ENCODE measurements around the gene KLHL21. TPM values are rescaled to one million over a fixed set of nuclear protein-coding genes. Genes with fewer than 3 reads are reported as not detected.
A peak's percentile ranks its signal among the peaks of the same experiment; 100 is the strongest.

KLHL21 gene
- total and polyA plus RNA-seq, 4 experiments from 2014 or later, result 18.3 to 85.2 (median 56.6) TPM

DNA sequence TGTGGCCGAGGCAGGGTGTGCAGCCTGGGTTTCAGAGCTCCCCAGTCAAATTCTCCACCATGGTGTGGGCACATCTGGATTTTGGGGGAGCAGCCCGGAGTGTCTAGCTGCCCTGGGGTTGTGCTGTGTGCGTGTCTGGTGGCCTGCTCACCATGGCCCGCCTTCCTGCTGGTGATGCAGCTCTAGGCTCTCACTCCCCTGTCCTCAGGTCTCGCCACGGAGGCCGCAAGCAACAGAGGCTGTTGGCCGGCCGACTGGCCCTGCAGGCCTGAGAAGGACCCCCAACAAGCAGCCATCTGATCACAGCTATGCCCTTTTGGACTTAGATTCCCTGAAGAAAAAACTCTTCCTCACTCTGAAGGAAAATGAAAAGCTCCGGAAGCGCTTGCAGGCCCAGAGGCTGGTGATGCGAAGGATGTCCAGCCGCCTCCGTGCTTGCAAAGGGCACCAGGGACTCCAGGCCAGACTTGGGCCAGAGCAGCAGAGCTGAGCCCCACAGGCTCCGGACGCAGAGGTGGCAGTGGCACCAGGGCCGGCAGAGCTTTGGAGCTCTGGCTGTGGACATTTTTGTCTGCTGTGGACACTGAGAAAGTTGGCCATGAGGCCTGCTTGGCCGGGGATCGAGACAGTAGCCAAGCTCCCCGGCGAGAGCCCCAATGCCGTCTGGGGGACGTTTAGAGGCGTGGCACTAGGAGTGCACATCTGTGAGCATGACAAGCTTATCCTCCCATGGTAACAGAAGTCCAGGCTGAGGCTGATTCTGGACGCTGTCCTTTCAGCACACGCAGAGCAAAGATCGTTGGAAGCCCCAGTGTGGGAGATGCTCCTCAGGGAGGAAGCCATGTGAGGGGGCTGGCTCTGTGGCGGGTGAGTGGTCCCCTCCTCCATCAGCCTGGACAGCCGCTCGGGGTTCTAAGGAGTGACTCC is 30.2 kb upstream of the KLHL21 start:
- no peak overlapping the region for H3K4me3 Mint-ChIP-seq
- Histone ChIP-seq H3K4me3 (ENCODE audit: low read length in 2 of 2) (no peak overlapping the region), H3K27ac (ENCODE audit: low read depth, low read length) (no peak overlapping the region), H3K9me3 (ENCODE audit: control insufficient read depth in 1 of 2, low read length in 2 of 2) (no peaks in the 10 kb centered on the region), H3K27me3 (ENCODE audit: insufficient read depth, low read length) (no peaks in the 10 kb centered on the region), H3K4me1 (ENCODE audit: insufficient read depth, low read length) (peaks cover 3% of the 10 kb centered on the region), H3K36me3 (ENCODE audit: insufficient read depth, low read length) (peaks cover 50% of the 10 kb centered on the region)
- ChIA-PET CTCF (ENCODE audit: partially characterized antibody) (interaction anchor here (0.7 to 1.5 kb wide), 3 partner anchors 14 to 238 kb away, joined by 3 to 7 read pairs (median 3); no protein-coding TSS in a partner anchor), POLR2A (ENCODE audit: partially characterized antibody) (interaction anchor here (0.8 to 1.2 kb wide), 2 partner anchors 29 to 53 kb away, joined by 3 to 8 read pairs; partner anchors contain the start of gene ZBTB48)
- peaks cover 2 to 7% (median 4%) of the 10 kb centered on the region in 4 donors for H3K4me1 Mint-ChIP-seq
- intact Hi-C loops (cut with micrococcal nuclease), result no loop called here
- no peaks in the 10 kb centered on the region for H3K9me3 Mint-ChIP-seq
- peaks cover 13 to 48% of the 10 kb centered on the region in 2 donors for H3K36me3 Mint-ChIP-seq
- no peak for DNase-seq
- peak overlapping the region in 1 of 7 donors; percentile 48 for H3K27ac Mint-ChIP-seq
- H3K27me3 Mint-ChIP-seq, result no peaks in the 10 kb centered on the region

DNA sequence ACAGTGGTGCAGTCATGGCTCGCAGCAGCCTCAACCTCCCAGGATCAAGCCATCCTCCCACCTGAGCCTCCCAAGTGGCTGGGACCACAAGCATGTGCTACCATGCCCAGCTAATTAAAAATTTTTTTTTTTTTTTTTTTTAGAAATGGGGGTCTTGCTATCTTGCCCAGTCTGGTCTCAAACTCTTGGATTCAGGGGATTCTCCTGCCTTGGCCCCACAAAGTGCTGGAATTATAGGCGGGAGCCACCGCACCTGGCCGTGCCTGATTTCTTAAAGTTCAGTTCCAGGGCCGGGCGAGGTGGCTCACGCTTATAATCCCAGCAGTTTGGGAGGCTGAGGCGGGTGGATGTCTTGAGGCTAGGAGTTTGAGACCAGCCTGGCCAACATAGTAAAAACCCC is 28.4 kb upstream of the KLHL21 start:
- peaks cover 10 to 22% (median 20%) of the 10 kb centered on the region in 4 donors for H3K4me1 Mint-ChIP-seq
- ChIA-PET CTCF (ENCODE audit: partially characterized antibody) (interaction anchor here (2.2 kb wide), 1 partner anchor 15 kb away, joined by 10 read pairs; no protein-coding TSS in a partner anchor), POLR2A (ENCODE audit: partially characterized antibody) (interaction anchor here (0.7 kb wide), 1 partner anchor 45 kb away, joined by 4 read pairs; no protein-coding TSS in a partner anchor)
- H3K9me3 Mint-ChIP-seq, result no peaks in the 10 kb centered on the region
- no peak for DNase-seq
- Histone ChIP-seq H3K36me3 (ENCODE audit: insufficient read depth, low read length) (peaks cover 39% of the 10 kb centered on the region), H3K27me3 (ENCODE audit: insufficient read depth, low read length) (no peaks in the 10 kb centered on the region), H3K9me3 (ENCODE audit: control insufficient read depth in 1 of 2, low read length in 2 of 2) (no peaks in the 10 kb centered on the region), H3K27ac (ENCODE audit: low read depth, low read length) (no peak overlapping the region), H3K4me1 (ENCODE audit: insufficient read depth, low read length) (peaks cover 18% of the 10 kb centered on the region), H3K4me3 (ENCODE audit: low read length in 2 of 2) (no peak overlapping the region)
- H3K4me3 Mint-ChIP-seq, result no peak overlapping the region
- peaks cover 18 to 46% of the 10 kb centered on the region in 2 donors for H3K36me3 Mint-ChIP-seq
- intact Hi-C loops (cut with micrococcal nuclease), result no loop called here
- no peak overlapping the region for H3K27ac Mint-ChIP-seq
- H3K27me3 Mint-ChIP-seq, result no peaks in the 10 kb centered on the region

DNA sequence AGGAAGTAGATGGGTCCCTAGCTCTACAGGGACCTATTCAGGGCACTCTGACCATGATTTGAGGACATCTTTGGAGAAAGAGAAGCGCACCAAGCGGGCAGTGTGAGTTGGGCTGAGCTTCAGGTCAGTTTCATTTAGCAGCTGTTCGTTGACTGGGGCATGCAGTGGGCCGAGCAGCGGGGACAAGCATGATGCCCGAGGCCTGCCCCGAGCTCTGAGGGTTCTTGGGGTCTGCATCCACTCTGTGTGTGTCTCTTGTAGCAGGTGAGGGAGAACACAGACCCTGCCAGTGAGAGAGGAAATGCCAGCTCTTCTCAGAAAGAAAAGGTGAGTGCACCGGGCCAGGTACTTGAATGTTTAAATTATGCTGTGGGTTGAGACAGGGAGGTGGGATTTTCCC is 27.4 kb upstream of the KLHL21 start:
- Mint-ChIP-seq H3K36me3 (peaks cover 18 to 45% of the 10 kb centered on the region in 2 donors), H3K9me3 (no peaks in the 10 kb centered on the region), H3K4me1 (peaks cover 11 to 27% (median 24%) of the 10 kb centered on the region in 4 donors), H3K27me3 (no peaks in the 10 kb centered on the region), H3K4me3 (peak overlapping the region in 1 of 8 donors; percentile 17), H3K27ac (peak overlapping the region in 6 of 7 donors; percentile 12 to 76 (median 55))
- DNase-seq, result no peak
- Histone ChIP-seq H3K27me3 (ENCODE audit: insufficient read depth, low read length) (no peaks in the 10 kb centered on the region), H3K4me3 (ENCODE audit: low read length in 2 of 2) (no peak overlapping the region), H3K9me3 (ENCODE audit: control insufficient read depth in 1 of 2, low read length in 2 of 2) (no peaks in the 10 kb centered on the region), H3K4me1 (ENCODE audit: insufficient read depth, low read length) (peaks cover 23% of the 10 kb centered on the region), H3K27ac (ENCODE audit: low read depth, low read length) (no peak overlapping the region), H3K36me3 (ENCODE audit: insufficient read depth, low read length) (peaks cover 37% of the 10 kb centered on the region)
- POLR2A ChIA-PET (ENCODE audit: partially characterized antibody), result interaction anchor here (1.1 to 10.0 kb wide), 2 partner anchors 14 to 28 kb away, joined by 3 to 117 read pairs; partner anchors contain the start of gene KLHL21
- intact Hi-C loops (cut with micrococcal nuclease), result no loop called here
- CTCF ChIA-PET (ENCODE audit: partially characterized antibody), result interaction anchor here (2.2 kb wide), 1 partner anchor 17 kb away, joined by 10 read pairs; no protein-coding TSS in a partner anchor

DNA sequence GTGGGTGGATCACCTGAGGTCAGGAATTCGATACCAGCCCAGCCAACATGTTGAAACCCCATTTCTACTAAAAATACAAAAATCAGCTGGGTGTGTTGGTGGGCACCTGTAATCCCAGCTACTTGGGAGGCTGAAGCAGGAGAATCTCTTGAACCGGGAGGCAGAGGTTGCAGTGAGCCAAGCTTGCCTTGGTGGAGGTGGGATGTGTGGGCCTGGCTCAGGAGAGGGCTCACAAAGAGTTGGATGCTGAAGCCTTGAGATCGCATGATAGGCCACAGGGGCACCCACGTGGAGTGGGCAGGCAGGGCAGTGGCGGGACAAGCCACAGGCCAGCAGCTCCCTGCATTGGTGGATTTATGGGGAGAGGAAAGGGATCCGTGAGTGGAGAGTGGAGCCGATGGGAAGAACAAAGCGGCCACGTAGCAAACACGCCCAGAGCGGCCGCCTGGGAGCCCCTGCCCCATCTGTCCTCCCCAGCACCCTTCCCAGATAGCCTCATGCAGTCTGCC is 26.4 kb upstream of the KLHL21 start:
- H3K36me3 ChIP-seq (ENCODE audit: insufficient read depth, low read length), result peaks cover 36% of the 10 kb centered on the region
- Mint-ChIP-seq H3K9me3 (no peaks in the 10 kb centered on the region), H3K36me3 (peaks cover 18 to 38% of the 10 kb centered on the region in 2 donors), H3K27me3 (no peaks in the 10 kb centered on the region), H3K4me3 (no peak overlapping the region), H3K4me1 (peaks cover 14 to 32% (median 28%) of the 10 kb centered on the region in 4 donors), H3K27ac (no peak overlapping the region)
- ChIA-PET POLR2A (ENCODE audit: partially characterized antibody) (interaction anchor here (1.1 to 10.0 kb wide), 3 partner anchors 13 to 27 kb away, joined by 3 to 117 read pairs (median 4); partner anchors contain the start of genes KLHL21 and PHF13), CTCF (ENCODE audit: partially characterized antibody) (interaction anchor here (2.2 kb wide), 1 partner anchor 18 kb away, joined by 10 read pairs; no protein-coding TSS in a partner anchor)
- no peak for DNase-seq
- no peak overlapping the region for H3K27ac ChIP-seq (ENCODE audit: low read depth, low read length)
- H3K4me1 ChIP-seq (ENCODE audit: insufficient read depth, low read length), result peaks cover 23% of the 10 kb centered on the region
- no peak overlapping the region for H3K4me3 ChIP-seq (ENCODE audit: low read length in 2 of 2)
- no peaks in the 10 kb centered on the region for H3K27me3 ChIP-seq (ENCODE audit: insufficient read depth, low read length)
- no peaks in the 10 kb centered on the region for H3K9me3 ChIP-seq (ENCODE audit: control insufficient read depth in 1 of 2, low read length in 2 of 2)
- intact Hi-C loops (cut with micrococcal nuclease), result no loop called here

DNA sequence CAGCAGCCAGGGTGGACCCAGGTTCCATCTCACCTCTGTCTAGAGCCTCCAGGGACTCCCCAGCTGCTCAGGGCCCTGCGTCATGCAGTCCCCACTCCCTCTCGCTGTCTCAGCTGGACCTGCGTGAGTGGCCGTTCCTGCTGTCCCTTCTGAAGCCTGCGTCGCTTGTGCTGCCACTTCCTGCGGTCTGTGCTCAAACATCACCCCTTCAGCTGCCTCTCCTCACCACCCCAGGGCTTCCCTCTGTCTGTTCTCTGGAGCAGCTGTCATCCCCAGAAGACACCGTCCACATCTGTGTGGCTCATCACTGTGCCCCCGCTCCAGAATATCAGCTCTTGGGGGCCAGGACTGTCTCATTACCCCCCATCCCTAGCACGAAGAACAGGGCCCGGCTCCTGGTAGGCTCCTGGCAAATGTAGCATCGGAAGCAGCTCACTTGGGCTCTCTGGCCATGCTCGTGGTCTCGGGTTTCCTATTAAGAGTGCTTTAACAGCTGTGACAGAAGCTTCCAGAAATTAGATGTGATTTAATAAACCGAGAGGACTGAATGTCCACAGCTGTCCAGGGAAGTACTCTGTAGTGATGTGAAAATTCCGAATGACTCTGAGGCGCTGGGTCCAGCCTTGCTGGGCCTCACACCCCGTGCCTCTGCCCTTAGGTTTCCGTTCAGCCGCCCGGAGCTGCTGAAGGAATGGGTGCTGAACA is 25.3 kb upstream of the KLHL21 start:
- no peak for DNase-seq
- no peak overlapping the region for H3K27ac ChIP-seq (ENCODE audit: low read depth, low read length)
- ChIA-PET CTCF (ENCODE audit: partially characterized antibody) (no interaction called here), POLR2A (ENCODE audit: partially characterized antibody) (interaction anchor here (1.2 to 10.0 kb wide), 2 partner anchors 14 to 26 kb away, joined by 4 to 117 read pairs; partner anchors contain the start of genes KLHL21 and PHF13)
- H3K27me3 ChIP-seq (ENCODE audit: insufficient read depth, low read length), result no peaks in the 10 kb centered on the region
- H3K9me3 Mint-ChIP-seq, result no peaks in the 10 kb centered on the region
- H3K4me3 Mint-ChIP-seq, result peak overlapping the region; percentile 32 to 95 (median 42)
- peaks cover 23% of the 10 kb centered on the region for H3K4me1 ChIP-seq (ENCODE audit: insufficient read depth, low read length)
- H3K4me3 ChIP-seq (ENCODE audit: low read length in 2 of 2), result no peak overlapping the region
- H3K9me3 ChIP-seq (ENCODE audit: control insufficient read depth in 1 of 2, low read length in 2 of 2), result no peaks in the 10 kb centered on the region
- no peaks in the 10 kb centered on the region for H3K27me3 Mint-ChIP-seq
- H3K36me3 ChIP-seq (ENCODE audit: insufficient read depth, low read length), result peaks cover 28% of the 10 kb centered on the region
- peak overlapping the region in 4 of 7 donors; percentile 29 to 88 (median 64) for H3K27ac Mint-ChIP-seq
- intact Hi-C loops (cut with micrococcal nuclease), result no loop called here
- peaks cover 10 to 34% of the 10 kb centered on the region in 2 donors for H3K36me3 Mint-ChIP-seq
- H3K4me1 Mint-ChIP-seq, result peaks cover 15 to 35% (median 28%) of the 10 kb centered on the region in 4 donors

DNA sequence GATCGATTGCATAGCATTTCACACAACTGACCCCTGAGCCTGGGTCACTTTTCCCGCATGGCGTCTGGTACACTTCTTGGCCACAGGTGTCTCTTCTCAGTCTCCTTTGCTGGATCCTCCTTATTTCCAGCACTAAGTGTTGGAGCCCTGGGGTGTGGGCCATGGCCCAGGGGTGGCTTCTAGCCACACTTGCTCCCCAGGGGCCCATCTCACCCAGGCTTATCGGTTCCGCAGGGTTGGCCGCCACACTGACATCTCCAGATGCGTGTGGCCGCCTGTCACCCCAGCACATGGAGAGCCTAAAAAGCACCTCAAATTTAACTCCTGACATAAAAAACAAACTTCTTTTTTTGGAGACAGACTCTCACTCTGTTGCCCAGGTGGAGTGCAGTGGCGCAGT is 24.4 kb upstream of the KLHL21 start:
- no peaks in the 10 kb centered on the region for H3K9me3 Mint-ChIP-seq
- peak overlapping the region; percentile 20 to 95 (median 91) for H3K4me3 Mint-ChIP-seq
- CTCF ChIA-PET (ENCODE audit: partially characterized antibody), result interaction anchor here (1.0 to 1.5 kb wide), 3 partner anchors 20 to 188 kb away, joined by 4 read pairs; no protein-coding TSS in a partner anchor
- POLR2A ChIA-PET (ENCODE audit: partially characterized antibody), result interaction anchor here (10.0 kb wide), 1 partner anchor 25 kb away, joined by 117 read pairs; the partner anchor contains the start of gene KLHL21
- H3K4me1 ChIP-seq (ENCODE audit: insufficient read depth, low read length), result peaks cover 23% of the 10 kb centered on the region
- H3K4me1 Mint-ChIP-seq, result peaks cover 15 to 35% (median 28%) of the 10 kb centered on the region in 4 donors
- H3K27me3 Mint-ChIP-seq, result no peaks in the 10 kb centered on the region
- H3K9me3 ChIP-seq (ENCODE audit: control insufficient read depth in 1 of 2, low read length in 2 of 2), result no peaks in the 10 kb centered on the region
- H3K4me3 ChIP-seq (ENCODE audit: low read length in 2 of 2), result no peak overlapping the region
- no peaks in the 10 kb centered on the region for H3K27me3 ChIP-seq (ENCODE audit: insufficient read depth, low read length)
- peak overlapping the region in 3 of 7 donors; percentile 52 to 79 (median 75) for H3K27ac Mint-ChIP-seq
- no peak for DNase-seq
- H3K36me3 ChIP-seq (ENCODE audit: insufficient read depth, low read length), result peaks cover 27% of the 10 kb centered on the region
- peaks cover 10 to 36% of the 10 kb centered on the region in 2 donors for H3K36me3 Mint-ChIP-seq
- no peak overlapping the region for H3K27ac ChIP-seq (ENCODE audit: low read depth, low read length)
- intact Hi-C loops (cut with micrococcal nuclease), result no loop called here

Data from CD4-positive, alpha-beta memory T cell (primary cell).